GM21786 (cell line): ENCODE measurements around the gene FOLR2.
"Not testable (repeated sequence)": the region's sequence is repeated elsewhere in the genome, so short reads cannot be mapped to it uniquely, and the experiment has no call there.

Experiments
- ATAC-seq: cut with Tn5 transposase; IDR thresholded peaks from one replicate; pipeline ENCODE4 v1.9.1; 2021; ENCODE audit not compliant: unreplicated experiment

Gene FOLR2

GRCh38 chr11:72216638-72217037, at the start of gene FOLR2:
TSS of gene FOLR2 (plus strand) at chr11:72216794. CDS start at chr11:72218585, 1,791 bp downstream.
- no peak for ATAC-seq

- ATAC-seq = not testable (repeated sequence)
These were observed 47.5 kb upstream of the FOLR2 start for GRCh38 chr11:72169046-72169555.

GRCh38 chr11:72169754-72170153, 46.8 kb upstream of the FOLR2 start:
- ATAC-seq = not testable (repeated sequence)

- not testable (repeated sequence) for ATAC-seq
These were observed 44.6 kb upstream of the FOLR2 start for GRCh38 chr11:72172043-72172442.

GRCh38 chr11:72173291-72173690, 43.3 kb upstream of the FOLR2 start:
- ATAC-seq = no peak

- ATAC-seq = no peak
These were observed 42.1 kb upstream of the FOLR2 start for GRCh38 chr11:72174302-72175070.

- no peak for ATAC-seq
These were observed 38.9 kb upstream of the FOLR2 start for GRCh38 chr11:72177656-72178055.

GRCh38 chr11:72179049-72179803, 37.4 kb upstream of the FOLR2 start:
- ATAC-seq = no peak

- no peak for ATAC-seq
These were observed 36.7 kb upstream of the FOLR2 start for GRCh38 chr11:72179804-72180396.

- ATAC-seq = not testable (repeated sequence)
These were observed 35.6 kb upstream of the FOLR2 start for GRCh38 chr11:72180892-72181552.

GRCh38 chr11:72181553-72181958, 35.0 kb upstream of the FOLR2 start:
- ATAC-seq = not testable (repeated sequence)

- no peak for ATAC-seq
These were observed 28.3 kb upstream of the FOLR2 start for GRCh38 chr11:72188267-72188666.

GRCh38 chr11:72189455-72190250, 26.9 kb upstream of the FOLR2 start:
- ATAC-seq = no peak

GRCh38 chr11:72190631-72191071, 25.9 kb upstream of the FOLR2 start:
- ATAC-seq = no peak

- no peak for ATAC-seq
These were observed 24.6 kb upstream of the FOLR2 start, which contains the start of gene FOLR1 for GRCh38 chr11:72191961-72192381. TSS of gene FOLR1 (plus strand) at chr11:72192140. CDS start at chr11:72192174, 34 bp downstream.

GRCh38 chr11:72195518-72196270, 20.9 kb upstream of the FOLR2 start:
- ATAC-seq = no peak

GRCh38 chr11:72201445-72201844, 15.1 kb upstream of the FOLR2 start:
- not testable (repeated sequence) for ATAC-seq

- no peak for ATAC-seq
These were observed 14.0 kb upstream of the FOLR2 start for GRCh38 chr11:72202571-72202970.

GRCh38 chr11:72203163-72203562, 13.4 kb upstream of the FOLR2 start:
- ATAC-seq = no peak
